Keratinocyte (primary cell): ENCODE measurements around the gene ADARB2. TPM values are rescaled to one million over a fixed set of nuclear protein-coding genes. Genes with fewer than 3 reads are reported as not detected.

Experiments used
- DNase-seq: peaks from one replicate; pipeline ENCODE4 v3.0.0-alpha.2; 2011; ENCODE audit warnings: low read depth, missing footprints, low spot score
- FAIRE-seq: peaks from 2 replicates; lab custom pipeline; 2011; peaks lifted over from hg19 to GRCh38; lab: Jason Lieb, UNC
- H2AFZ ChIP-seq: 2 replicates; pipeline ENCODE4 v1.6.0; 2012; ENCODE audit warnings: low read length, control low read depth, inconsistent platforms; ENCODE audit not compliant: control insufficient read depth
- H3K27ac ChIP-seq: 2 replicates; pipeline ENCODE4 v1.5.1; 2011; ENCODE audit warnings: low read length; ENCODE audit not compliant: control insufficient read depth, insufficient read depth
- H3K27me3 ChIP-seq: 3 replicates; pipeline ENCODE4 v1.6.0; 2011; ENCODE audit warnings: low read length; ENCODE audit not compliant: control insufficient read depth, insufficient read depth; ENCODE audit errors: extremely low read depth
- H3K36me3 ChIP-seq, 2 experiments: 2 replicates in 1 of 2; 3 replicates in 1 of 2; pipeline ENCODE4 v1.5.1; 2011; ENCODE audit warnings: low read length in 2 of 2, mild to moderate bottlenecking in 1 of 2; ENCODE audit not compliant: control insufficient read depth in 2 of 2, insufficient read depth in 2 of 2; ENCODE audit errors: extremely low read depth in 1 of 2
- H3K4me1 ChIP-seq: 3 replicates; pipeline ENCODE4 v1.5.1; 2011; ENCODE audit warnings: low read length; ENCODE audit not compliant: control insufficient read depth, insufficient read depth; ENCODE audit errors: extremely low read depth
- H3K4me2 ChIP-seq: 3 replicates; pipeline ENCODE4 v1.6.0; 2011; ENCODE audit warnings: low read depth, low read length; ENCODE audit not compliant: control insufficient read depth, insufficient read depth; ENCODE audit errors: extremely low read depth
- H3K4me3 ChIP-seq, 3 experiments: fragments of 200-600 bp in 1 of 3; sonication (generic) in 1 of 3; 2 replicates in 2 of 3; 3 replicates in 1 of 3; pipeline ENCODE4 v1.5.1; 2011 to 2016; ENCODE audit warnings: low read length in 3 of 3, mild to moderate bottlenecking in 3 of 3, control low read depth in 2 of 3, inconsistent platforms in 1 of 3, low read depth in 1 of 3, mixed read lengths in 1 of 3, mixed run types in 1 of 3, moderate library complexity in 1 of 3; ENCODE audit not compliant: control insufficient read depth in 2 of 3, insufficient read depth in 2 of 3; ENCODE audit errors: extremely low read depth in 1 of 3
- H3K79me2 ChIP-seq: 2 replicates; pipeline ENCODE4 v1.6.0; 2012; ENCODE audit warnings: low read length; ENCODE audit not compliant: control insufficient read depth, insufficient read depth
- H3K9ac ChIP-seq: 3 replicates; pipeline ENCODE4 v1.6.0; 2011; ENCODE audit warnings: low read length; ENCODE audit not compliant: control insufficient read depth, insufficient read depth; ENCODE audit errors: extremely low read depth
- H3K9me1 ChIP-seq: 3 replicates; pipeline ENCODE4 v1.6.0; 2011; ENCODE audit warnings: low read length; ENCODE audit not compliant: control insufficient read depth, insufficient read depth; ENCODE audit errors: extremely low read depth
- H3K9me3 ChIP-seq: 2 replicates; pipeline ENCODE4 v1.5.1; 2012; ENCODE audit warnings: low read depth, low read length; ENCODE audit not compliant: control insufficient read depth
- H4K20me1 ChIP-seq: 3 replicates; pipeline ENCODE4 v1.6.0; 2011; ENCODE audit warnings: low read length; ENCODE audit not compliant: control insufficient read depth, insufficient read depth; ENCODE audit errors: extremely low read depth
- CTCF ChIP-seq, 3 experiments: IDR thresholded peaks in 1 of 3; conservative IDR thresholded peaks in 1 of 3; optimal IDR thresholded peaks in 1 of 3; 2 replicates in 2 of 3; 3 replicates in 1 of 3; pipeline versions ENCODE3 to v1.5.1; 2011; ENCODE audit warnings: low read length in 3 of 3, mild to moderate bottlenecking in 3 of 3, moderate library complexity in 2 of 3, control low read depth in 1 of 3, inconsistent platforms in 1 of 3; ENCODE audit not compliant: insufficient read depth in 2 of 3; ENCODE audit errors: extremely low read depth in 1 of 3
- EZH2 ChIP-seq: IDR thresholded peaks from one replicate; pipeline ENCODE4 v1.6.1; 2012; ENCODE audit warnings: inconsistent platforms, mild to moderate bottlenecking, low read length, moderate library complexity
- dilution Hi-C: fragments of 300-500 bp; cut with MboI; formaldehyde crosslinking; loops from one replicate; pipeline ENCODE4 v1.7.0; 2020; ENCODE audit warnings: low sequenced_read_pairs; ENCODE audit not compliant: extremely low pct_ligation_motif_present
- polyA plus RNA-seq, 5 experiments: library from polyadenylated mRNA; depleted of rRNA in 3 of 5; stranded (reverse) in 3 of 5; stranded (forward) in 1 of 5; unstranded in 1 of 5; fragments of >200 nt; gene quantifications; 1 replicate in 1 of 5; 2 replicates in 3 of 5; 3 replicates in 1 of 5; pipeline versions ENCODE4 v1.2.1 to v1.2.3, GENCODE V29; 2011 to 2012; ENCODE audit warnings: missing spikeins in 2 of 5, low read depth in 1 of 5, low replicate concordance in 1 of 5

Gene ADARB2
- polyA plus RNA-seq, 1 donor (not counting 4 experiments of a cell fraction or from before 2014, with no cell fraction given) = not detected

- Histone ChIP-seq H3K4me2 (no peak overlapping the region), H3K27ac (no peak overlapping the region), H3K9ac (no peak overlapping the region), H3K36me3 (no peaks in the 10 kb centered on the region), H3K79me2 (no peaks in the 10 kb centered on the region), H4K20me1 (no peaks in the 10 kb centered on the region), H2AFZ (no peak overlapping the region), H3K9me3 (peaks cover 12% of the 10 kb centered on the region), H3K4me3 (no peak overlapping the region), H3K9me1 (no peaks in the 10 kb centered on the region), H3K27me3 (no peaks in the 10 kb centered on the region), H3K4me1 (no peaks in the 10 kb centered on the region)
- no peak for TF ChIP-seq CTCF (optimal IDR thresholded peaks at IDR 0.05 in 1 of 3, IDR thresholded peaks at IDR 0.05 in 1 of 3, conservative IDR thresholded peaks at IDR 0.05 in 1 of 3; ENCODE audit: extremely low read depth in 1 of 3, insufficient read depth in 2 of 3, low read length in 3 of 3)
- TF ChIP-seq EZH2 = no peak
- no peak for DNase-seq
- FAIRE-seq = no peak
- dilution Hi-C loops = no loop called here
These were observed 102.0 kb downstream of the ADARB2 start for GRCh38 chr10:1635340-1635739.

- Histone ChIP-seq H4K20me1 (no peaks in the 10 kb centered on the region), H3K9ac (no peak overlapping the region), H2AFZ (no peak overlapping the region), H3K4me3 (no peak overlapping the region), H3K79me2 (no peaks in the 10 kb centered on the region), H3K36me3 (no peaks in the 10 kb centered on the region), H3K27me3 (no peaks in the 10 kb centered on the region), H3K9me1 (no peaks in the 10 kb centered on the region), H3K9me3 (peaks cover 12% of the 10 kb centered on the region), H3K4me1 (no peaks in the 10 kb centered on the region), H3K4me2 (no peak overlapping the region), H3K27ac (no peak overlapping the region)
- dilution Hi-C loops = no loop called here
- FAIRE-seq (no peak), DNase-seq (no peak)
- TF ChIP-seq CTCF (optimal IDR thresholded peaks at IDR 0.05 in 1 of 3, IDR thresholded peaks at IDR 0.05 in 1 of 3, conservative IDR thresholded peaks at IDR 0.05 in 1 of 3; ENCODE audit: extremely low read depth in 1 of 3, insufficient read depth in 2 of 3, low read length in 3 of 3) = no peak
- TF ChIP-seq EZH2 = no peak
These were observed 103.1 kb downstream of the ADARB2 start for GRCh38 chr10:1634239-1634638.
